Kidney (tissue), 14 donors: Measurements from ENCODE around the gene CAMK2B. TPM values are rescaled to one million over a fixed set of nuclear protein-coding genes. Genes with fewer than 3 reads are reported as not detected.

Source experiments
- DNase-seq, 5 donors: peaks; one replicate each; pipeline ENCODE4 v3.0.0-alpha.2; 2013 to 2020
- FAIRE-seq: peaks from 2 replicates; lab custom pipeline; 2012; peaks lifted over from hg19 to GRCh38; lab: Jason Lieb, UNC
- H3K27ac ChIP-seq, 2 donors: one replicate each; pipeline ENCODE4 v1.7.0; 2013; ENCODE audit warnings: low read depth in 2 of 2, low read length in 2 of 2, inconsistent platforms in 1 of 2
- H3K27me3 ChIP-seq: one replicate; pipeline ENCODE4 v1.7.1; 2013; ENCODE audit warnings: low read length, inconsistent platforms; ENCODE audit not compliant: control insufficient read depth, insufficient read depth
- H3K36me3 ChIP-seq, 3 donors: one replicate each; pipeline versions ENCODE4 v1.7.0 to v1.7.1; 2013; ENCODE audit warnings: low read length in 3 of 3, control low read depth in 1 of 3, inconsistent platforms in 1 of 3; ENCODE audit not compliant: insufficient read depth in 3 of 3, control insufficient read depth in 2 of 3
- H3K4me1 ChIP-seq, 3 donors: one replicate each; pipeline versions ENCODE4 v1.7.0 to v1.7.1; 2013; ENCODE audit warnings: low read length in 3 of 3, inconsistent platforms in 1 of 3, low read depth in 1 of 3; ENCODE audit not compliant: control insufficient read depth in 2 of 3, insufficient read depth in 2 of 3
- H3K4me3 ChIP-seq, 3 donors: one replicate each; pipeline versions ENCODE4 v1.7.0 to v1.8.1; 2013; ENCODE audit warnings: low read length in 3 of 3, control low read depth in 1 of 3, inconsistent platforms in 1 of 3
- H3K9ac ChIP-seq, 3 donors: one replicate each; pipeline versions ENCODE4 v1.7.0 to v1.7.1; 2013; ENCODE audit warnings: low read length in 3 of 3, control low read depth in 1 of 3, inconsistent platforms in 1 of 3
- H3K9me3 ChIP-seq, 3 donors: one replicate each; pipeline versions ENCODE4 v1.7.0 to v1.7.1; 2013; ENCODE audit warnings: low read length in 3 of 3, control low read depth in 1 of 3, inconsistent platforms in 1 of 3; ENCODE audit not compliant: control insufficient read depth in 2 of 3, insufficient read depth in 1 of 3
- CTCF ChIP-seq: IDR thresholded peaks from 3 replicates; pipeline ENCODE4 v1.5.1; 2012; ENCODE audit warnings: mild to moderate bottlenecking, moderate library complexity, borderline replicate concordance; ENCODE audit not compliant: insufficient read depth; ENCODE audit errors: extremely low read depth
- intact Hi-C: fragments of 100-400 bp; cut with DNase I; formaldehyde crosslinking; loops from one replicate; pipeline ENCODE4 v1.11.1; 2022
- polyA plus RNA-seq: library from polyadenylated mRNA; stranded (reverse); fragments of 350-450 nt; fragmentation: Illumina TruSeq; extraction: RNeasy Lipid Tissue Mini Kit (QIAGEN cat#74804); gene quantifications from one replicate; pipeline ENCODE4 v1.2.3, GENCODE V29; 2014; ENCODE audit warnings: low read depth, low replicate concordance; ENCODE audit not compliant: insufficient read depth
- total RNA-seq: library from RNA; stranded (reverse); fragmentation: NEBNext Ultra II Directional; extraction: Animal tissue kit (Norgen Biotek cat#: 25700); gene quantifications from one replicate; pipeline ENCODE4 v1.2.1, GENCODE V29; 2021
- donor health status: control.
- donor health status: control.
- donor health status: control.
- donor health status: control.
- donor health status: control.
- donor health status: DM: yes; HTN: yes; CAD: no.
- donor health status: Normal renal cell carcinoma (clear cell type).

CAMK2B gene
- total and polyA plus RNA-seq, 2 donors from 2014 or later: 1.1 to 3.2 TPM

DNA sequence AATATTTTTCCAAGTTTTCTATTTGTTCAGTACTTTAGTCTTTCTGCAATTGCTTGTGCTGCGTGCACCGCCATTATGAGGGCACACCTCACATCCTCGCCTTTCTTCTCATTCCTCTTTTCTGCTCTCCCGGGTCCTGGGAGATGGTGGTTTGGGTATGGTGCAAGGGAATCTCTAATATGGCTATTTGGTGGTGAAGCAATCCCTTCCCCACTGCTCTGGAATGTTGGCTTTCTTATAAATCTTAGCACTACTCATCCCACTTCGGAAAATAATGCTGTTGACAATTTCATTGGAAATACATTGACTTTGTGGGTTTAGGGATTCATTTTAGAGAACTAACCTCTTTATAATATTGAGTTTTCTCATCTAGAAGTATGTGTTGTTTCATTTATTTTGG is 134.2 kb downstream of the CAMK2B start:
- no peak overlapping the region for H3K9ac ChIP-seq
- FAIRE-seq (no peak), DNase-seq (no peak)
- TF ChIP-seq CTCF: no peak
- no peaks in the 10 kb centered on the region for H3K9me3 ChIP-seq
- H3K4me1 ChIP-seq: peaks cover 0 to 2% (median 0%) of the 10 kb centered on the region in 3 donors
- no peak overlapping the region for H3K27ac ChIP-seq
- intact Hi-C loops: no loop called here
- no peaks in the 10 kb centered on the region for H3K27me3 ChIP-seq
- H3K36me3 ChIP-seq: no peaks in the 10 kb centered on the region
- no peak overlapping the region for H3K4me3 ChIP-seq

DNA sequence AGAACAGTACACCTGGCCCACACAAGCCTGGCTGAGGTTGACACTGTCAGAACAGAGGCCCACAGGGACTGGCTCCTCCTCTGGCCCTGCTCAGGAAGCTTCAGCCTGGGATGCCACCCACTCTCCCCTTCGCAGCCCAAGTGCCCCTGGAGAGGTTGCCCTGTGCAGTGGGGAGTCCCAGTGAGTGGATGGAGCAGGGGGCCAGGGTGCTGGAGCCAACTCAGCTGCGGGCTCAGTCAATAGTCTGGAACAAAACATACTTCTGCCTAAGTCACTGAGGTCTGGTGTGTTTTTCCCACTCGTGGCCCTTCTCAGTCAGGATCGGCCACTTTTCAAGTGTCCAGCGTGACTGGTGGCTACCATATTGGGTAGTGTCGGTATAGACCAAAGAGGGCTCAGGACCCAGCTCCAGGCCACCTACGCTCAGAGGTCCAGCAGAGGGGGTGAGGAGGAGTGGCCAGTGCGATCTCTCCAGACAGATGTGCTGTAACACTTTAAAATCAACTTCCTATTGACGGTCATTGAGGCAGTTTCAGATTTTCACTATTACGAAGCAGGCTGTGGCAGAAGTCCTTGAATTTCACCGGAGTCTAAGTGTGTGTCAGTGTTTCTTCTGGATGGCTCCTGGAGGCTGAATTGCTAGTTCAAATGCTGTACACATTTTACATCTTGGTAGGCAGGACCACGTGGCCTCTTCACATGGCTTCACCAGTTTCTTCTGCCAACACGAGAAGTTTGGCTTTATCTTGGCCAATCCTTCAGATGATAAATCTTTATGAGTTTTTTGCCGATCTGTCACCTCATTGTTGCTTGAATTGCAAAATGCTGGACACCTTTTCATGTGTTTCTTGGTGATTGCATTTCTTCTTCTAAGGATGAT is 135.2 kb downstream of the CAMK2B start:
- Histone ChIP-seq H3K27ac (no peak overlapping the region), H3K4me3 (no peak overlapping the region), H3K9me3 (no peaks in the 10 kb centered on the region), H3K36me3 (no peaks in the 10 kb centered on the region), H3K9ac (no peak overlapping the region), H3K4me1 (peaks cover 0 to 2% (median 0%) of the 10 kb centered on the region in 3 donors), H3K27me3 (no peaks in the 10 kb centered on the region)
- no peak for FAIRE-seq
- intact Hi-C loops: no loop called here
- no peak for DNase-seq
- no peak for TF ChIP-seq CTCF

DNA sequence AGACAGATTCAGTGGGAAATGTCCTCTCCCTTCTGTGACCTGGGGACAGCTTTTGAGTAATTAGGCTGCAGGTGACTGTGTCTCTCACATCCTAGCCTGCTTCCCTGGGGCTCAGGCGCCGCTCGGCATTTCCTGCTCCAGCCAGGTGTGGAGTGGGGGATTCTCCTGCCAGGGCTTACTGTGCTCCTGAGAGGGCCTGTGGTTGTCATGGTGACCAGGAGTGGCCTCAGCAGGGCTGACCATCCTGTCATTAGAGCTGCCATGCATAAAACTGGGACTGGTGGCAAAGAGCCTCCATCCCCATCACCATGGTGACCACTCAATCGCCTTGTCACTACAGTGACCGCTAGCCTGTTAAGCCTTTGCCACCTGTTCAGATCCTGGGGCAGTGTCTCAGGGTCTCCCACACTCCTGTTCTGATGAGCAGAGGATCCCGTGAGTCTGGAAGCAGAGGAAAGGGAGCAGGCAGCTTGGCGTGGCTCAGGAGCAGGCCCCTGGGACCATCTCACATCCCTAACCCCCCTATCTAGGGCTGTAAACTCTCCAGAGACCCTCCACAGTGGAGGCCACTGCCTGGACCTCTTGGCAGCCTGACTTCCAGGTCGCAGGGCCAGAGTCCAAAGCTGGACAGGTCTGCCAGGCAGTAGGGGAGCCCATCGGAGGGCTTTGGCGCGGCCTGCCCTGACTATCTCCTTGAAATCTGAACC is 136.0 kb downstream of the CAMK2B start, which contains the start of gene GCK:
Gene GCK (minus strand): TSS at position 154 of the 707 bp plus-strand sequence. CDS start 486 bp downstream, outside the sequence.
- FAIRE-seq: no peak
- DNase-seq: peak in 4 of 5 donors; percentile 85 to 94 (median 88)
- Histone ChIP-seq H3K36me3 (no peaks in the 10 kb centered on the region), H3K9me3 (no peaks in the 10 kb centered on the region), H3K9ac (no peak within 1 kb of the TSS), H3K27me3 (no peaks in the 10 kb centered on the region), H3K4me3 (no peak within 1 kb of the TSS), H3K27ac (no peak within 1 kb of the TSS), H3K4me1 (peaks cover 0 to 2% (median 0%) of the 10 kb centered on the region in 3 donors)
- intact Hi-C loops: no loop called here
- no peak for TF ChIP-seq CTCF
